ENCODE data around the gene PSMC1.
"Not testable (repeated sequence)": the region's sequence is repeated elsewhere in the genome, so short reads cannot be mapped to it uniquely, and the experiment has no call there.

PSMC1 gene

DNA sequence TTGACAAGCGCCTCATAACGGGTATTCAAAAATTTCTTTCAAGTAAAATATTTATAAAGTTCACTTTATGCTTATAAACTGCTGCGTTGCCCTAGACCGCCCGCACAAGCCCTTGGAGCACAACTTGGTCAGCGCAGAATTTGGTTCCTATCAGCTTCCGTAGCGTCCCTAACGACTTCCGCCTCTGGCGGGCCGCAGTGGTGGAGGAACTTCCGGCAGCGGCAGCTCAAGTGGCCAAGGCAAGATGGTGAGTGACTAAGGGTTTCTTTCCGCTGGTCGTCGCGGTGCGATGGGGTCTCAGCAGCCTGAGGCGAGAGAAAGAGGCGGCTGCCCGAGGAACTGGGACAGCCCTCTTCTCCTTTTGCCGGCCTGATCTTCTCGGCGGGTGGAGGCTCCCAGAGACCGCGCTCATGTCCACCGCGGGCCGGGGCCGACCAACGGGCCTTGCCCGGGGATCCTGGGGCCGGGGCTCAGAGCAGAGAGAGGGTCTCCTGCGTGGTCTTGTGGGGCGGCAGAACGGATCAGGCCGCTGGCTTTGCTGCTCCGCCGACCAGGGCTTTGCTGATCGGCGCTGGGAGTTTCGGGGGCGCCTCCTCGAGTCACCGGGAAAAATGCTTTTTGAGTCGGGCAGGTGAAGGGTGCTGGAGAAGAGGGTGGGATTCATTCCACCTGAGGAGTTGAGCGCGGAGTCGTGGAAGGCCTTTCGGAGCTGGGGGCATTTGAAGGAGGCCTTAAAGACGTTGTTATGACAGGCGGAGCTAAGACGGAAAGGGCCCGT lies at the start of gene PSMC1:
Gene PSMC1 (plus strand): TSS at position 200 of the 778 bp plus-strand sequence. CDS start 45 bp downstream, at position 245.
- DNase-seq: peak; percentile 80 to 81

- DNase-seq: no peak
These were observed 43.1 kb upstream of the PSMC1 start for GRCh38 chr14:90213099-90213748.

- DNase-seq: no peak
These were observed 27.9 kb upstream of the PSMC1 start for GRCh38 chr14:90228478-90228877.

GRCh38 chr14:90229942-90230341 lies 26.4 kb upstream of the PSMC1 start:
- DNase-seq: not testable (repeated sequence)

DNA sequence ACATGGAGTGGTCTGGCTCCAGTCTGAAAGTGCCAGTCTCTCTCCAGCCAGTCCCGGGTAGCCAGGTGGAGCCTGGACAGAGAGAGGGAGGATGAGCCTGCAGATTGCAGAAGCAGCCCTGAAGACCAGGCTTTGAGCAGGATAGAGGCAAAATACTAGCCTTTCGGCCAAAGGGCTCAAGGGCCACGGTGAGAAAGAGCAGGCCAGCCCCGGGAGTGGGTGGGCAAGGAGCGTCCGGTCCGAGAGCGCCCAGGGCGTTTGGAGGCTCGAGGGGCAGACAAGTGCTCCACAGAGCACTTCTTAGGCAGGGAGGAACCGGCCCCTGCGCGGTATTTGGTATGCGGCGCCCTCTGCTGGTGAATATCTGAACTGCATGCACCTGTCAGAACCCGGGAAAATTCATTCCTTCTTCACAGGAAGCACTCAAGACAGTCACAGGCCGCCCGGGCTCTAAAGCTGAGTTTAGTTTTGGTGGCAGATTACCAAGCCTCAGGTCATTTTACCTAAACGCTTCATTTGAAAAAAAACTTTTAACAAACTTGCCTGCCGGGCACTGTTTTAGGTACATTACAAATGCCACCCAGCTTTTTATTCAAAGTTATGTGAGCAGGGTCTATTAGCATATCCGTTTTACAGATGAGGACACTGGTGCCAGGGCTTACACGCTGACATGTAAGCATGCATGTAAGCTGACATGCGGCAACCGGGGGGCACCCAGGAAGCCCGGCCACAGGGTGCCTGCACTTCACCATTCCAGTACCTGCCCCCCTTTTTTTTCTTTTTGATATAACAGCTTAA lies 21.0 kb upstream of the PSMC1 start:
- DNase-seq: peak; percentile 39 to 60

- no peak for DNase-seq
These were observed 17.2 kb upstream of the PSMC1 start for GRCh38 chr14:90239139-90239538.

DNA sequence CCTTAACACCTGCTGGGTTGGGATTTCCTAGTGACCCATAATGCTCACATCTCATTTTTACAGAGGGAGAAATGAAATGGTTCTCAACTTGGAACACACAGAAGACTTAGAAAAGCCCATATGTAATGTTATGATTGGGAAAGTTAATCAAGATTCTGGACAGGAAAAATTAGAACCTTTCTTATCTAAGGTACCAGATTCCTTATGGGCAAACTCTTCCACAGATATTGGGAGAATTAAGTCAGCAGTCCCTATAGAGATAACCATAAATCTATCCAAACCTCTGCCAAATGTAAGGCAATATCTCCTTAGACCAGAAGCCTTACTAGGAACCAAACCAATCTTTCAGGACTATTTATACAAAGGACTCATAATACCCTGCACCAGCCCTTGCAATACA lies 13.9 kb upstream of the PSMC1 start:
- DNase-seq: no peak

- DNase-seq: no peak
These were observed 9.4 kb upstream of the PSMC1 start for GRCh38 chr14:90246936-90247335.

DNA sequence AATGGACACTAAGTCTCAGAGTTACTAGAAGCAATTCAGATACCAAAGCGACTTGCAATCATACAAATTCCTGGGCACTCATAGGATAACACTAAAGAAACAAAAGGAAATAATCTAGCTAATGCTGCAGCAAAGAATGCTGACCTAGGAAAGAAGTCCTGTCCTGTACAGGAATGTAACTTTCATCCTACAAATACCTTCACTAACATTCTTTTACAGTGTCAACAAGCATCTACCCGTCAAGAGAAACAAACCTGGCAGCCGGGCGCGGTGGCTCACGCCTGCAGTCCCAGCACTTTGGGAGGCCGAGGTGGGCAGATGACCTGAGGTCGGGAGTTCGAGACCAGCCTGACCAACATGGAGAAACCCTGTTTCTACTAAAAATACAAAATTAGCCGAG lies 8.9 kb upstream of the PSMC1 start:
- not testable (repeated sequence) for DNase-seq

DNA sequence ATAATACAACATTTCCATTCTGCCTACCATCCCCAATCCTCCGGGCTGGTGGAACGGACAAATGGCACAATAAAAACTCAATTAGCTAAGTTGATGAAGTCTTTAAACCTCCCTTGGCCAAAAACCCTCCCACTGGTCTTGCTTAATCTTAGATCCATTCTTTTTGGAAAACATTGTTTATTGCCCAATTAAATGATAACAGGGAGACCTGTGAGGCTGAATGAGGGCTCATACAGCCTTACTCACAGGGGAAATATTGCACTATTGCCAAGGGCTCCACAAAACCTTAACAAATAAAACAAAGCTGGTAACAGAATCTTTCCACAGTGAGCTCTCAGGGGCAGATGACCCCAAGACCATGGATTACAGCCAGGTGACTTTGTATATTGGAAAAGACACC lies 7.8 kb upstream of the PSMC1 start:
- no peak for DNase-seq

- no peak for DNase-seq
These were observed 2.5 kb upstream of the PSMC1 start for GRCh38 chr14:90253826-90254225.

DNA sequence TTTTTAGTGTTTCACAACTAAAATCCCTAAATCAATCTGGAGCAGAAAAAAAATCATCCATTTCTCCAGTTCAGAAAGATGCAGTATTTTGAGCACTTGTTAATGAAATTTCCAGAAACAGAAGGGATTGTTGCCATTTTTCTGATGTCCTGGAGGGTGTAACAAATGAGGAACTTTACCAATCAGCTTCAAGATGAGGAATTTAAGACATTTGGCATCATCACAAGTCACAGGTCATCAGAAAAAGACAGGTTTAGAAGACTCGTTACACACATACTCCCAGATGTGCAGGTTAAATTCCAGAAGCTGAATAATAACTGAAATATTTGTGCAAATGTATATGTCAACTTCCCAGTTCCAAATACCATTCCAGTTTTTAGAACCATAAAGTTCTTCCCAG lies 482 bp upstream of the PSMC1 start:
- no peak for DNase-seq

GRCh38 chr14:90263748-90264449 lies 7.5 kb downstream of the PSMC1 start:
- DNase-seq: no peak

GRCh38 chr14:90266441-90267154 lies 10.2 kb downstream of the PSMC1 start:
- no peak for DNase-seq

DNA sequence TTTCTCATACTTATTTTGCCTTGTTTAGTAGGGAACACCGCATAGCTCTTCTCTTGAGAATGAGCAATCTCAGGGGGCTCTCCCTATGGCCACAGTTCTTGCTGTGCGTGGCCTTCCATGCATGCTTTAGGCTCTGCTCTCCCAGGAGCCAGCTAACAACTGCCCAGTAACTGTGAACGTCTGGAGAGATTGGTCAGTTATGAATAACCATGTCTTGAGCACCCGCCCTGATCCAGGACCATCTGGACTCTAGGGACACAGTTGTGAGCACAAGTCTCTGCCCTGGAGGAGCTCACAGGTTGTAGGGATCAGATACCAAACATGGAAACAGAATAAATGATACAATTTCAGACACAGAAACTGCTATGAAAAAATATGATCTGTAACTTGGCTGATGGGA lies 12.1 kb downstream of the PSMC1 start:
- DNase-seq: no peak

- DNase-seq: peak in 1 of 2 experiments; percentile 5
These were observed 16.2 kb downstream of the PSMC1 start for GRCh38 chr14:90272523-90272922.

GRCh38 chr14:90273532-90273931 lies 17.2 kb downstream of the PSMC1 start:
- DNase-seq: no peak

DNA sequence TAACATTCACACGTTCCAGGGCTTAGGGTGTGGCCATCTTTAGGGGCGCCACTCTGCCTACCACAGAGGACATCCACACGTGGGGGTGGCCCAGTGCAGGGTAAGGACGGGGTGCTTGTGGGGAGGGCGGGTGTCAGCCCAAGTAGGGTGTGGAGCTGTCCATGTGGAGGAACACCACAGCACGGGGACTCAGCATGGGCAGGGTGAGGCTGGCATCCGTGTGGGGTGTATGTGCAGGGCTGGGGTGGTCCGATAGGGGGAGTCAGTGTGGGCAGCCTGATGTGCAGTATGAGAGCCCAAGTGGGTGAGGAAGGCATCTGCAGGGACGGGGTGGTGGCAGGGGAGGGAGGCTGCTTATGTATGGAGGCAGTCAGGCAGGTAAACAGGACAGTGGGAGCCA lies 17.7 kb downstream of the PSMC1 start:
- DNase-seq: no peak

DNA sequence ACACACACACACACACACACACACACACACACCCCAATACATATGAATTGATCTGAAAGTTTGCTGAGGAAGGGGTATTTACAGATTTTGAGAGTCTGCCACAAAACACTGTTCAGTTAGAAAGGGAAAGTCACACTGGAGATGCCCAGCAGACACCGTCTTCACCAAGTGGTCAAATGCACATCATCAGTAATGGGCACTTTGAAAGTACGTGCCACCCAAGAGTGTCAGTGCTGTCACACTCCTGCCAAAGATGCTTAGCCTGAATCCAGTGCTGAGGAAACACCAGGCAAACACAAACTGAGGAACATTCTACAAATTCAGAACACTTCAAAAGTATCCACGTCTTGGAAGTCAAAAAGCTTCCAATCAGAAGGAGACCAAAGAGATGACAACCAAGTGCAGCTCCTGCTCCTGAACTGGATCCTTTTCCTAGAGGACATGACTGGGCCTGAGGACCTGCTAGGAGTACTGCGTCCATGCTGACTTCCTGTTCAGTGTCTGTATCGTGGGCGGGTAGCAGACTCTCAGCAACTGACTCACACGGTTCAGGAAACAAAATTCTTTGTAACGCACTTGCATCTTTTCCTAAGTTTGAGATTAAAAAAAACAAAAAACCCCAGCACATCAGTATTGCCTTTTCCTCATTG lies 18.6 kb downstream of the PSMC1 start:
- no peak for DNase-seq

DNA sequence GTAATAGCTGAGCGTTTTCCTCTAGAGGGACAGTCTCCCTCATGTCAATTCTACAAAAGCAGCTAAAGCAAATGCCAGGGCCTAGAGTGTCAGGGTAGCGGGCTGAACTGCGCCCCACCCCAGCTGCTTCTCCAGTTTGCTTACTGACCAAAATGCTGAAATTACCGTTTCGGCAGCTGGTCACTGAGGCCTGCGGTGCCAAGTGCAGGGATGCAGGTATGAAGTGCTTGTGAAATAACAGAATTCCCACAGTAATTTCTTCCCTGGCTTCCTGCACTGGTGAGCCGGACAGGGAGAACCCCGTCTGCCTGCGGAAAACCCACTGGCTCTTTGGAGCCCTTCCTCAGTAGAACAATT lies 19.1 kb downstream of the PSMC1 start:
- no peak for DNase-seq

- DNase-seq: no peak
These were observed 19.5 kb downstream of the PSMC1 start for GRCh38 chr14:90275820-90276219.
